Naive thymus-derived CD4-positive, alpha-beta T cell (primary cell): ENCODE results near the gene UBALD1. TPM values are rescaled to one million over a fixed set of nuclear protein-coding genes. Genes with fewer than 3 reads are reported as not detected.

Experiments
- ATAC-seq: fragments of 150-1000 bp; cut with Tn5 transposase; 2 replicates; pipeline ENCODE4 v1.10.0; 2021; ENCODE audit warnings: mild to moderate bottlenecking, moderate library complexity
- CTCF ChIA-PET: fragments of 350-600 bp; sonication (Branson Sonifier 250); formaldehyde crosslinking; loops from one replicate; lab custom pipeline; 2021; ENCODE audit warnings: antibody characterized with exemption; lab: Charles Lee
- POLR2A ChIA-PET: fragments of 350-600 bp; sonication (Branson Sonifier 250); formaldehyde crosslinking; loops from one replicate; lab custom pipeline; 2021; ENCODE audit warnings: antibody characterized with exemption, inconsistent platforms; lab: Charles Lee
- DNase-seq, 9 donors: peaks; one replicate each; pipeline versions ENCODE4 v3.0.0 to v3.0.0-alpha.2; 2020 to 2022; ENCODE audit warnings: mixed read lengths in 1 of 9
- H3K27ac ChIP-seq: one replicate; pipeline ENCODE4 v1.7.0; 2013; ENCODE audit warnings: mild to moderate bottlenecking, low read depth, low read length, moderate library complexity
- H3K27me3 ChIP-seq, 2 donors: one replicate each; pipeline ENCODE4 v1.7.0; 2013; ENCODE audit warnings: low read length in 2 of 2, mild to moderate bottlenecking in 2 of 2, moderate library complexity in 2 of 2; ENCODE audit not compliant: control insufficient read depth in 2 of 2, insufficient read depth in 2 of 2
- H3K36me3 ChIP-seq, 3 experiments: 1 replicate in 2 of 3; 2 replicates in 1 of 3; pipeline ENCODE4 v1.7.0; 2013; ENCODE audit warnings: low read length in 3 of 3, mild to moderate bottlenecking in 3 of 3, moderate library complexity in 1 of 3; ENCODE audit not compliant: insufficient read depth in 3 of 3, control insufficient read depth in 2 of 3
- H3K4me1 ChIP-seq, 2 donors: one replicate each; pipeline ENCODE4 v1.7.0; 2013; ENCODE audit warnings: low read length in 2 of 2, mild to moderate bottlenecking in 2 of 2, moderate library complexity in 1 of 2; ENCODE audit not compliant: control insufficient read depth in 2 of 2, insufficient read depth in 2 of 2
- H3K4me3 ChIP-seq: 2 replicates; pipeline ENCODE4 v1.7.0; 2013; ENCODE audit warnings: mild to moderate bottlenecking, low read length
- H3K9me3 ChIP-seq, 3 experiments: 1 replicate in 2 of 3; 2 replicates in 1 of 3; pipeline ENCODE4 v1.7.0; 2013; ENCODE audit warnings: low read length in 3 of 3; ENCODE audit not compliant: control insufficient read depth in 2 of 3
- H3K27ac Mint-ChIP-seq, 9 donors: one replicate each; pipeline ENCODE4 v1.8.0; 2020 to 2022; ENCODE audit warnings: mixed read lengths in 9 of 9, mild to moderate bottlenecking in 8 of 9, moderate library complexity in 5 of 9, inconsistent platforms in 2 of 9
- H3K27me3 Mint-ChIP-seq, 5 donors: one replicate each; pipeline ENCODE4 v1.8.0; 2021 to 2022; ENCODE audit warnings: mixed read lengths in 5 of 5, mild to moderate bottlenecking in 1 of 5
- H3K36me3 Mint-ChIP-seq, 5 donors: one replicate each; pipeline ENCODE4 v1.8.0; 2020 to 2022; ENCODE audit warnings: mixed read lengths in 5 of 5, mild to moderate bottlenecking in 3 of 5, inconsistent platforms in 1 of 5
- H3K4me1 Mint-ChIP-seq, 7 donors: one replicate each; pipeline ENCODE4 v1.8.0; 2020 to 2022; ENCODE audit warnings: mixed read lengths in 7 of 7, mild to moderate bottlenecking in 3 of 7, inconsistent platforms in 1 of 7
- H3K4me3 Mint-ChIP-seq, 10 donors: one replicate each; pipeline ENCODE4 v1.8.0; 2020 to 2022; ENCODE audit warnings: mild to moderate bottlenecking in 10 of 10, mixed read lengths in 10 of 10, moderate library complexity in 6 of 10, inconsistent platforms in 2 of 10
- H3K9me3 Mint-ChIP-seq, 11 donors: one replicate each; pipeline ENCODE4 v1.8.0; 2020 to 2022; ENCODE audit warnings: mixed read lengths in 11 of 11, mild to moderate bottlenecking in 4 of 11, inconsistent platforms in 1 of 11, moderate library complexity in 1 of 11
- intact Hi-C, 2 donors: fragments of 100-400 bp; cut with micrococcal nuclease; formaldehyde crosslinking; loops; one replicate each; pipeline ENCODE4 v1.15.1; 2023
- polyA plus RNA-seq, 2 donors: library from polyadenylated mRNA; unstranded; fragments of 300-500 nt; fragmentation: Illumina TruSeq; gene quantifications; one replicate each; pipeline ENCODE4 v1.2.3, GENCODE V29; 2021
- total RNA-seq, 6 experiments: library from RNA in 5 of 6; stranded (reverse) in 5 of 6; gene quantifications; 1 replicate in 5 of 6; 2 replicates in 1 of 6; pipeline ENCODE4 v1.2.3 and lab custom pipeline; 2021 to 2026

The UBALD1 gene
- total and polyA plus RNA-seq, 7 experiments from 2014 or later, result 1.6 to 36.5 (median 24.2) TPM

GRCh38 chr16:4602331-4602730, 12.4 kb downstream of the UBALD1 start:
- H3K9me3 Mint-ChIP-seq, result peaks cover 0 to 2% (median 0%) of the 10 kb centered on the region in 11 donors
- no peak overlapping the region for H3K4me3 Mint-ChIP-seq
- CTCF ChIA-PET, result no interaction called here

GRCh38 chr16:4601864-4602186, 12.9 kb downstream of the UBALD1 start:
- H3K9me3 ChIP-seq, result no peaks in the 10 kb centered on the region
- Mint-ChIP-seq H3K36me3 (no peaks in the 10 kb centered on the region), H3K4me1 (peaks cover 0 to 2% (median 0%) of the 10 kb centered on the region in 7 donors), H3K9me3 (peaks cover 0 to 2% (median 0%) of the 10 kb centered on the region in 11 donors), H3K27me3 (peaks cover 0 to 8% (median 0%) of the 10 kb centered on the region in 5 donors), H3K4me3 (no peak overlapping the region), H3K27ac (no peak overlapping the region)
- no peaks in the 10 kb centered on the region for H3K4me1 ChIP-seq
- ChIA-PET POLR2A (no interaction called here), CTCF (interaction anchor here (0.6 kb wide), 2 partner anchors 93 to 1170 kb away, joined by 3 read pairs; no protein-coding TSS in a partner anchor)
- ATAC-seq, result no peak
- H3K4me3 ChIP-seq, result no peak overlapping the region
- intact Hi-C loops, result no loop called here
- H3K36me3 ChIP-seq, result no peaks in the 10 kb centered on the region
- DNase-seq, result no peak
- H3K27me3 ChIP-seq, result no peaks in the 10 kb centered on the region
- H3K27ac ChIP-seq, result no peak overlapping the region

More at GRCh38 chr16:4602331-4602730, 12.4 kb downstream of the UBALD1 start:
- intact Hi-C loops, result no loop called here
- Mint-ChIP-seq H3K4me1 (peaks cover 0 to 2% (median 0%) of the 10 kb centered on the region in 7 donors), H3K27me3 (peaks cover 0 to 7% (median 0%) of the 10 kb centered on the region in 5 donors), H3K36me3 (no peaks in the 10 kb centered on the region), H3K27ac (no peak overlapping the region)
- DNase-seq, result no peak
- Histone ChIP-seq H3K9me3 (no peaks in the 10 kb centered on the region), H3K4me3 (no peak overlapping the region), H3K36me3 (no peaks in the 10 kb centered on the region), H3K27me3 (no peaks in the 10 kb centered on the region), H3K27ac (no peak overlapping the region), H3K4me1 (no peaks in the 10 kb centered on the region)
- POLR2A ChIA-PET, result no interaction called here
- no peak for ATAC-seq

- intact Hi-C loops, result no loop called here
- no peaks in the 10 kb centered on the region for H3K27me3 ChIP-seq
- H3K4me3 ChIP-seq, result no peak overlapping the region
- no peaks in the 10 kb centered on the region for H3K36me3 ChIP-seq
- no peak overlapping the region for H3K27ac ChIP-seq
- ChIA-PET POLR2A (no interaction called here), CTCF (interaction anchor here (0.6 kb wide), 2 partner anchors 92 to 1169 kb away, joined by 3 read pairs; no protein-coding TSS in a partner anchor)
- H3K9me3 Mint-ChIP-seq, result peaks cover 0 to 2% (median 0%) of the 10 kb centered on the region in 11 donors
- peaks cover 0 to 9% (median 0%) of the 10 kb centered on the region in 5 donors for H3K27me3 Mint-ChIP-seq
- no peak overlapping the region for H3K4me3 Mint-ChIP-seq
- H3K9me3 ChIP-seq, result no peaks in the 10 kb centered on the region
- peaks cover 0 to 2% (median 0%) of the 10 kb centered on the region in 7 donors for H3K4me1 Mint-ChIP-seq
- H3K36me3 Mint-ChIP-seq, result no peaks in the 10 kb centered on the region
- DNase-seq, result no peak
- ATAC-seq, result no peak
- H3K4me1 ChIP-seq, result no peaks in the 10 kb centered on the region
- H3K27ac Mint-ChIP-seq, result no peak overlapping the region
Measured at GRCh38 chr16:4601036-4601863, 13.4 kb downstream of the UBALD1 start.

- H3K4me1 Mint-ChIP-seq, result peaks cover 0 to 5% (median 0%) of the 10 kb centered on the region in 7 donors
- no peak overlapping the region for H3K4me3 Mint-ChIP-seq
- POLR2A ChIA-PET, result no interaction called here
- H3K36me3 Mint-ChIP-seq, result no peaks in the 10 kb centered on the region
- no peaks in the 10 kb centered on the region for H3K4me1 ChIP-seq
- H3K27ac ChIP-seq, result no peak overlapping the region
- no peaks in the 10 kb centered on the region for H3K36me3 ChIP-seq
- no peak for DNase-seq
- H3K27ac Mint-ChIP-seq, result no peak overlapping the region
- no peaks in the 10 kb centered on the region for H3K9me3 ChIP-seq
- intact Hi-C loops, result no loop called here
- H3K27me3 ChIP-seq, result no peaks in the 10 kb centered on the region
- CTCF ChIA-PET, result no interaction called here
- peaks cover 0 to 2% (median 0%) of the 10 kb centered on the region in 11 donors for H3K9me3 Mint-ChIP-seq
- no peak for ATAC-seq
- peaks cover 0 to 9% (median 0%) of the 10 kb centered on the region in 5 donors for H3K27me3 Mint-ChIP-seq
- H3K4me3 ChIP-seq, result no peak overlapping the region
Measured at GRCh38 chr16:4599545-4599944, 15.1 kb downstream of the UBALD1 start.

- ATAC-seq, result no peak
- ChIA-PET CTCF (no interaction called here), POLR2A (no interaction called here)
Measured at GRCh38 chr16:4599037-4599436, 15.7 kb downstream of the UBALD1 start.

GRCh38 chr16:4597174-4597573, 17.5 kb downstream of the UBALD1 start:
- H3K27me3 Mint-ChIP-seq, result peaks cover 0 to 9% (median 0%) of the 10 kb centered on the region in 5 donors
- H3K36me3 Mint-ChIP-seq, result no peaks in the 10 kb centered on the region
- Histone ChIP-seq H3K36me3 (no peaks in the 10 kb centered on the region), H3K4me3 (no peak overlapping the region), H3K9me3 (no peaks in the 10 kb centered on the region), H3K4me1 (no peaks in the 10 kb centered on the region), H3K27me3 (no peaks in the 10 kb centered on the region), H3K27ac (no peak overlapping the region)
- ChIA-PET CTCF (no interaction called here), POLR2A (no interaction called here)
- H3K4me1 Mint-ChIP-seq, result peaks cover 0 to 5% (median 0%) of the 10 kb centered on the region in 7 donors
- no peak overlapping the region for H3K4me3 Mint-ChIP-seq
- no peak for DNase-seq
- H3K27ac Mint-ChIP-seq, result no peak overlapping the region
- ATAC-seq, result no peak
- H3K9me3 Mint-ChIP-seq, result peaks cover 0 to 2% (median 0%) of the 10 kb centered on the region in 11 donors
- intact Hi-C loops, result no loop called here

More at GRCh38 chr16:4599037-4599436, 15.7 kb downstream of the UBALD1 start:
- H3K27ac Mint-ChIP-seq, result no peak overlapping the region
- H3K9me3 Mint-ChIP-seq, result peaks cover 0 to 2% (median 0%) of the 10 kb centered on the region in 11 donors
- intact Hi-C loops, result no loop called here
- H3K4me1 Mint-ChIP-seq, result peaks cover 0 to 5% (median 0%) of the 10 kb centered on the region in 7 donors
- peaks cover 0 to 9% (median 0%) of the 10 kb centered on the region in 5 donors for H3K27me3 Mint-ChIP-seq
- H3K36me3 ChIP-seq, result no peaks in the 10 kb centered on the region
- no peak overlapping the region for H3K27ac ChIP-seq
- no peak overlapping the region for H3K4me3 ChIP-seq
- DNase-seq, result no peak
- H3K4me3 Mint-ChIP-seq, result no peak overlapping the region
- H3K9me3 ChIP-seq, result no peaks in the 10 kb centered on the region
- no peaks in the 10 kb centered on the region for H3K4me1 ChIP-seq
- no peaks in the 10 kb centered on the region for H3K27me3 ChIP-seq
- H3K36me3 Mint-ChIP-seq, result no peaks in the 10 kb centered on the region
